Measurements from ENCODE around the gene DNASE2. TPM values are rescaled to one million over a fixed set of nuclear protein-coding genes. Genes with fewer than 3 reads are reported as not detected.

The DNASE2 gene
- total and polyA plus RNA-seq, 2 donors from 2014 or later, result 34.7 to 50.9 TPM

DNA sequence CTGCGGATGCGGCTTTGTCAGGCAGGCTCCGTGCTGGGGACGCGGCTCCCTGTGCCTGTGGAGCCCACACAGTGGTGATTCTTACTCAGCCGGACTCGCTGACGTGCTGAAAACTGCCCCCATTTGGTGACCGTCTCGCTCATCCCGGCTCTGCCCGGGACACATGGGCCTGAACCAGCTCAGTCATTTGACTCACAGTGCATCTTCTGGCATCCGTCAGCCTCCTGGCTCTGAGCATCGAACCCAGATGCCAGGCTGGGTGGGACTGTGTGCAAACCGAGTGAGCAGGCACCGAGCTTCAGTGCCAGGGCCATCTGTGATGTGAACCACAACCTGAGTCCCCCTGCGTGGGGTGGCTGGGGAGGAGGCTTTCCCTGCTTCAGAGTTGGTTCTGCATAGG, 15.2 kb upstream of the DNASE2 start:
- TF ChIP-seq, protein P1, sequence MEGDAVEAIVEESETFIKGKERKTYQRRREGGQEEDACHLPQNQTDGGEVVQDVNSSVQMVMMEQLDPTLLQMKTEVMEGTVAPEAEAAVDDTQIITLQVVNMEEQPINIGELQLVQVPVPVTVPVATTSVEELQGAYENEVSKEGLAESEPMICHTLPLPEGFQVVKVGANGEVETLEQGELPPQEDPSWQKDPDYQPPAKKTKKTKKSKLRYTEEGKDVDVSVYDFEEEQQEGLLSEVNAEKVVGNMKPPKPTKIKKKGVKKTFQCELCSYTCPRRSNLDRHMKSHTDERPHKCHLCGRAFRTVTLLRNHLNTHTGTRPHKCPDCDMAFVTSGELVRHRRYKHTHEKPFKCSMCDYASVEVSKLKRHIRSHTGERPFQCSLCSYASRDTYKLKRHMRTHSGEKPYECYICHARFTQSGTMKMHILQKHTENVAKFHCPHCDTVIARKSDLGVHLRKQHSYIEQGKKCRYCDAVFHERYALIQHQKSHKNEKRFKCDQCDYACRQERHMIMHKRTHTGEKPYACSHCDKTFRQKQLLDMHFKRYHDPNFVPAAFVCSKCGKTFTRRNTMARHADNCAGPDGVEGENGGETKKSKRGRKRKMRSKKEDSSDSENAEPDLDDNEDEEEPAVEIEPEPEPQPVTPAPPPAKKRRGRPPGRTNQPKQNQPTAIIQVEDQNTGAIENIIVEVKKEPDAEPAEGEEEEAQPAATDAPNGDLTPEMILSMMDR (IDR thresholded peaks at IDR 0.05; ENCODE audit: borderline replicate concordance, extremely low read depth, insufficient read depth), result no peak
- Histone ChIP-seq H3K36me3 (ENCODE audit: control insufficient read depth in 2 of 3, insufficient read depth in 3 of 3, low read length in 3 of 3) (peaks cover 0 to 26% (median 9%) of the 10 kb centered on the region in 3 donors), H3K4me1 (ENCODE audit: control insufficient read depth in 2 of 3, insufficient read depth in 2 of 3, low read depth in 1 of 3, low read length in 3 of 3) (peaks cover 0 to 7% (median 0%) of the 10 kb centered on the region in 3 donors), H3K27me3 (ENCODE audit: control insufficient read depth, insufficient read depth, low read length) (no peaks in the 10 kb centered on the region), H3K27ac (ENCODE audit: low read depth in 2 of 2, low read length in 2 of 2) (no peak overlapping the region), H3K9ac (ENCODE audit: low read length in 3 of 3) (no peak overlapping the region), H3K4me3 (ENCODE audit: low read length in 3 of 3) (no peak overlapping the region), H3K9me3 (ENCODE audit: control insufficient read depth in 2 of 3, insufficient read depth in 1 of 3, low read length in 3 of 3) (no peaks in the 10 kb centered on the region)
- DNase-seq, result no peak
- intact Hi-C loops (cut with DNase I), result no loop called here
- no peak for FAIRE-seq

DNA sequence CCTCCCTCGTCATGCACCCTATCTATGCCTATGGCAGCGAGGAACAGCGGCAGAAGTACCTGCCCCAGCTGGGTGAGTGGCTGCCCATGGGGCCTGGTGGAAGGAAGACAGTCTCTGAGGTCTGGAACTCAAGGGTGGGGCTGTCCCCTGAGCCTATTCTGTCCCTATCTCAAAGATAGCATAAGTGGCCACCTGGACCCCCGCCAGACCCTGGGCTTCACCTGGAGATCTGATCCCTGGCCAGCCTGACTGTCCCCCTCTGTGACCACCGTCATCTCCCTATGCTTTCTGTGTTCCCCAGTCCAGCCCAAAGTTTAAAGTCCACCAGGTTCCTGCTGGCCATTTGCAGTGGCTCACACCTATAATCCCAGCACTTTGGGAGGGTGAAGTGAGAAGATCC, 12.3 kb upstream of the DNASE2 start:
- H3K4me3 ChIP-seq (ENCODE audit: low read length in 3 of 3), result no peak overlapping the region
- no peaks in the 10 kb centered on the region for H3K27me3 ChIP-seq (ENCODE audit: control insufficient read depth, insufficient read depth, low read length)
- no peak overlapping the region for H3K9ac ChIP-seq (ENCODE audit: low read length in 3 of 3)
- H3K9me3 ChIP-seq (ENCODE audit: control insufficient read depth in 2 of 3, insufficient read depth in 1 of 3, low read length in 3 of 3), result no peaks in the 10 kb centered on the region
- intact Hi-C loops (cut with DNase I), result no loop called here
- no peak overlapping the region for H3K27ac ChIP-seq (ENCODE audit: low read depth in 2 of 2, low read length in 2 of 2)
- DNase-seq (no peak), FAIRE-seq (no peak)
- TF ChIP-seq, protein P1 (IDR thresholded peaks at IDR 0.05; ENCODE audit: borderline replicate concordance, extremely low read depth, insufficient read depth), result no peak
- peaks cover 0 to 26% (median 9%) of the 10 kb centered on the region in 3 donors for H3K36me3 ChIP-seq (ENCODE audit: control insufficient read depth in 2 of 3, insufficient read depth in 3 of 3, low read length in 3 of 3)
- peaks cover 0 to 11% (median 0%) of the 10 kb centered on the region in 3 donors for H3K4me1 ChIP-seq (ENCODE audit: control insufficient read depth in 2 of 3, insufficient read depth in 2 of 3, low read depth in 1 of 3, low read length in 3 of 3)

- peaks cover 0 to 17% (median 9%) of the 10 kb centered on the region in 3 donors for H3K36me3 ChIP-seq (ENCODE audit: control insufficient read depth in 2 of 3, insufficient read depth in 3 of 3, low read length in 3 of 3)
- FAIRE-seq (no peak), DNase-seq (peak in 4 of 5 donors; percentile 5 to 78 (median 40))
- TF ChIP-seq, protein P1 (IDR thresholded peaks at IDR 0.05; ENCODE audit: borderline replicate concordance, extremely low read depth, insufficient read depth), result no peak
- no peaks in the 10 kb centered on the region for H3K9me3 ChIP-seq (ENCODE audit: control insufficient read depth in 2 of 3, insufficient read depth in 1 of 3, low read length in 3 of 3)
- peak overlapping the region in 1 of 2 donors; percentile 63 for H3K27ac ChIP-seq (ENCODE audit: low read depth in 2 of 2, low read length in 2 of 2)
- intact Hi-C loops (cut with DNase I), result no loop called here
- no peaks in the 10 kb centered on the region for H3K27me3 ChIP-seq (ENCODE audit: control insufficient read depth, insufficient read depth, low read length)
- peaks cover 0 to 11% (median 0%) of the 10 kb centered on the region in 3 donors for H3K4me1 ChIP-seq (ENCODE audit: control insufficient read depth in 2 of 3, insufficient read depth in 2 of 3, low read depth in 1 of 3, low read length in 3 of 3)
- peak overlapping the region; percentile 65 to 90 (median 78) for H3K9ac ChIP-seq (ENCODE audit: low read length in 3 of 3)
- H3K4me3 ChIP-seq (ENCODE audit: low read length in 3 of 3), result peak overlapping the region; percentile 75 to 97 (median 93)
Observed at GRCh38 chr19:12891553-12892021, 10.3 kb upstream of the DNASE2 start.
